GM19452 (cell line): ENCODE results near the gene SYNDIG1.

Experiments used
- ATAC-seq: cut with Tn5 transposase; IDR thresholded peaks from one replicate; pipeline ENCODE4 v1.9.1; 2021; ENCODE audit not compliant: unreplicated experiment

The SYNDIG1 gene

GRCh38 chr20:24469116-24469893 lies at the start of gene SYNDIG1:
TSS of gene SYNDIG1 (plus strand) at chr20:24469629. CDS start at chr20:24543098, 73,469 bp downstream.
- ATAC-seq: no peak

GRCh38 chr20:24419786-24420185 lies 49.6 kb upstream of the SYNDIG1 start:
- no peak for ATAC-seq

GRCh38 chr20:24420567-24420966 lies 48.9 kb upstream of the SYNDIG1 start:
- ATAC-seq: no peak

GRCh38 chr20:24421071-24421470 lies 48.4 kb upstream of the SYNDIG1 start:
- ATAC-seq: no peak

- no peak for ATAC-seq
Observed at GRCh38 chr20:24422091-24422760, 47.2 kb upstream of the SYNDIG1 start.

- no peak for ATAC-seq
Observed at GRCh38 chr20:24423390-24424313, 45.8 kb upstream of the SYNDIG1 start.

GRCh38 chr20:24425523-24426135 lies 43.8 kb upstream of the SYNDIG1 start:
- no peak for ATAC-seq

- ATAC-seq: no peak
Observed at GRCh38 chr20:24431279-24432045, 38.0 kb upstream of the SYNDIG1 start.

- ATAC-seq: no peak
Observed at GRCh38 chr20:24432046-24432442, 37.4 kb upstream of the SYNDIG1 start.

GRCh38 chr20:24436160-24436559 lies 33.3 kb upstream of the SYNDIG1 start:
- no peak for ATAC-seq

GRCh38 chr20:24437196-24438082 lies 32.0 kb upstream of the SYNDIG1 start:
- no peak for ATAC-seq

GRCh38 chr20:24438331-24438730 lies 31.1 kb upstream of the SYNDIG1 start:
- ATAC-seq: no peak

- ATAC-seq: no peak
Observed at GRCh38 chr20:24439737-24440387, 29.6 kb upstream of the SYNDIG1 start.

- ATAC-seq: no peak
Observed at GRCh38 chr20:24441661-24442060, 27.8 kb upstream of the SYNDIG1 start.

- ATAC-seq: no peak
Observed at GRCh38 chr20:24442909-24443308, 26.5 kb upstream of the SYNDIG1 start.

- no peak for ATAC-seq
Observed at GRCh38 chr20:24443436-24443835, 26.0 kb upstream of the SYNDIG1 start.

- no peak for ATAC-seq
Observed at GRCh38 chr20:24444526-24445190, 24.8 kb upstream of the SYNDIG1 start.

- no peak for ATAC-seq
Observed at GRCh38 chr20:24445510-24446170, 23.8 kb upstream of the SYNDIG1 start.
